SHP77 (cell line): ENCODE data around the gene RNF11.

Experiments
- DNase-seq, 2 experiments: peaks; one replicate each; lab custom pipeline; 2025; lab: John Stamatoyannopoulos, UW

The RNF11 gene

GRCh38 chr1:51313961-51314777 is 78.1 kb downstream of the RNF11 start:
- DNase-seq, result no peak

GRCh38 chr1:51314974-51315373 is 78.9 kb downstream of the RNF11 start:
- no peak for DNase-seq

DNA sequence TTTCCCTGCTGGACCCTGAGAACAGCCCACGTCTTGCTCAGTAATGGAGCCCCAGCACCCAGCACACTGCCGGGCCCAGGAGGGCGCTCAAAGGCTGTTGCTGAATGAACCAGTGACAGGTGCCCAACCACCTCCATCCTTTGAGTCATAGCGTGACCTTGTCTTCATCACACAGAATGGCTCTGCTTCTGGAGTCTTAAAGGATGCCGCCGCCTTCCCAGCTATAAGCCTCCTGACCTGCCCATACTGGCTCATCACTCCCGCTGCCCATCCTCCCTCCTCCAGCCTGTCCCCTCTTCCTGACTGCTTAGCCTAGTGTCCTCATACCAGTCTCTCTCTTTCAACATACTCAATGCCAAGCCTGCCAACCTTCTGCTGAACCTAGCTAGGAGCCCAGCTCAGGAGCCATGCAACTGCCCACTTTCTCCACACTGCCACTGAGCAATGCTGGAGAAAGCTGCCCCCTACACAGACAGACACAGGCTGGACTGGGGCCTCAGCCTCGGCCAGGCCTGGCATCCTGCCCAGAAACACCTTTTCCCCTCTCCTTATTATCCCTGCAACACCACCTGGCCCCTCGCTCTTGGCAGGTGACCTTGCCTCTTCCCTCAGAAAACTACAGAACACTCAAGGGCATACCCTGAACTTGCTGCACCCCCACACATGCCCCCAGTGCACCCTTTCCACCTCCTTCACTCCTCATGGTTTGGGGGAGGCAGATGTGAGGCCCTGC is 80.2 kb downstream of the RNF11 start:
- DNase-seq, result peak; percentile 63 to 66

DNA sequence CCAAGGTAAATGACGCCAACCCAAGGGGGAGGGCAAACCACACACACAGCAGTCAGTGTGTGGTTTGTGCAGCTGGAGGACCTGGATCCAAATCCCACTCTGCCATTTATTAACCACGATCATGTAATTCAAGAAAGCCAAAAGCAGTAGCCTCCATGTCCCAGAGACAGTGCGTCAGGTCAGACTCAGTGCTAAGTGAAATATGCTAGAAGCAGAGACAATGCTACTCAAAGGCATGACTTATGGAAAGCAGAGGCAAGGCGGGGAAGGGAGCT is 80.7 kb downstream of the RNF11 start:
- DNase-seq, result no peak

GRCh38 chr1:51317798-51318197 is 81.7 kb downstream of the RNF11 start:
- DNase-seq, result no peak

GRCh38 chr1:51320967-51321923 is 85.2 kb downstream of the RNF11 start:
- no peak for DNase-seq

DNA sequence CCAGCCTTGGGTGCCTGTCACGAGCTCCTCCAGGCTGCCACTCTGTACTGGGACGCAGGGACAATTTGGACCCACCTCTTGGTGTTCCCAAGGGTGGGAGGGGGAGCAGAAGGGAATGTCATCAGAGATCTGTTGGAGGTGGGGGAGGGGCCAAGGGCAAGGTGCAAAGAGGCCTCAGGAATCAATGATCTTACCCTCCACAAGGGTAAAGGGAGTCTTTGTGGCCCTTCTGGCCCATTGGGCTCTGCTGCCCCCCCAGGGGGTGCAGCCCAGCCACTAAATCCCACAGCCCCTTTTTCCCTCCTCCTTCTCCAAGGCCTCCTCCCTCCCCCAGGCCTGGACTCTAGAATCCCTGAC is 85.8 kb downstream of the RNF11 start:
- no peak for DNase-seq

GRCh38 chr1:51322417-51323101 is 86.5 kb downstream of the RNF11 start:
- no peak for DNase-seq
